Right kidney (tissue), 9 donors: ENCODE measurements around the gene NOL8.

Experiments used
- DNase-seq: peaks from one replicate; pipeline ENCODE4 v3.0.0-alpha.2; 2016
- long read RNA-seq, 8 donors: transcript quantifications; one replicate each; lab custom pipeline, GENCODE V29; 2026

Gene NOL8
- long read RNA-seq, donor 1, partial matches to known transcripts: 0 of 2 reads
- long read RNA-seq, donor 1, other reads (novel, unspliced or antisense): 0 of 2 reads
- long read RNA-seq, donor 2, full-length matches to known transcripts: 3 of 3 reads
- long read RNA-seq, donor 2, partial matches to known transcripts: 0 of 3 reads
- long read RNA-seq, donor 2, other reads (novel, unspliced or antisense): 0 of 3 reads
- long read RNA-seq, donor 3, partial matches to known transcripts: 5 of 5 reads
- long read RNA-seq, donor 3, other reads (novel, unspliced or antisense): 0 of 5 reads
- long read RNA-seq, donor 4, partial matches to known transcripts: 10 of 13 reads
- long read RNA-seq, donor 4, other reads (novel, unspliced or antisense): 0 of 13 reads
- long read RNA-seq, donor 5: 0 reads
- long read RNA-seq, donor 6: 0 reads
- long read RNA-seq, donor 7, partial matches to known transcripts: 5 of 7 reads
- long read RNA-seq, donor 7, other reads (novel, unspliced or antisense): 0 of 7 reads
- long read RNA-seq, donor 8: 0 reads

GRCh38 chr9:92325269-92325990, at the start of gene NOL8, which contains the start of gene CENPP:
TSS of gene NOL8 (minus strand) at chr9:92325350. CDS start at chr9:92324161, 1,189 bp downstream.
TSS of gene CENPP (plus strand) at chr9:92325953.
- peak; percentile 99 for DNase-seq

- no peak for DNase-seq
Observed at GRCh38 chr9:92373167-92373566, 48.0 kb upstream of the NOL8 start.

GRCh38 chr9:92369075-92369474, 43.9 kb upstream of the NOL8 start:
- DNase-seq: no peak

GRCh38 chr9:92360083-92360482, 34.9 kb upstream of the NOL8 start:
- DNase-seq: no peak

- DNase-seq: no peak
Observed at GRCh38 chr9:92359394-92359995, 34.3 kb upstream of the NOL8 start.

- DNase-seq: no peak
Observed at GRCh38 chr9:92353051-92353450, 27.9 kb upstream of the NOL8 start.

GRCh38 chr9:92350740-92351133, 25.6 kb upstream of the NOL8 start:
- DNase-seq: no peak

- peak; percentile 3 for DNase-seq
Observed at GRCh38 chr9:92349771-92350739, 24.9 kb upstream of the NOL8 start.

- no peak for DNase-seq
Observed at GRCh38 chr9:92345582-92345981, 20.4 kb upstream of the NOL8 start.

GRCh38 chr9:92342825-92343488, 17.8 kb upstream of the NOL8 start:
- no peak for DNase-seq

GRCh38 chr9:92341578-92341977, 16.4 kb upstream of the NOL8 start:
- no peak for DNase-seq

GRCh38 chr9:92333282-92333634, 8.1 kb upstream of the NOL8 start:
- no peak for DNase-seq

- DNase-seq: no peak
Observed at GRCh38 chr9:92332577-92333281, 7.6 kb upstream of the NOL8 start.

GRCh38 chr9:92328225-92328624, 3.1 kb upstream of the NOL8 start:
- DNase-seq: no peak

- DNase-seq: no peak
Observed at GRCh38 chr9:92327283-92327850, 2.2 kb upstream of the NOL8 start.

- no peak for DNase-seq
Observed at GRCh38 chr9:92325991-92326500, 896 bp upstream of the NOL8 start.

GRCh38 chr9:92324889-92325268, 271 bp downstream of the NOL8 start:
- DNase-seq: no peak

- no peak for DNase-seq
Observed at GRCh38 chr9:92324431-92324830, 719 bp downstream of the NOL8 start.

GRCh38 chr9:92315456-92315855, 9.7 kb downstream of the NOL8 start:
- no peak for DNase-seq

- DNase-seq: no peak
Observed at GRCh38 chr9:92313624-92314012, 11.5 kb downstream of the NOL8 start.
